MM.1S (cell line): ENCODE results near the gene BRD4.

ENCODE experiments used
- EZH2 ChIP-seq: fragments of 300-600 bp; sonication (generic); optimal IDR thresholded peaks from 2 replicates; pipeline ENCODE3; 2017; ENCODE audit warnings: low read depth, mild to moderate bottlenecking, antibody characterized with exemption, low read length, mixed read lengths
- EZH2phosphoT487 ChIP-seq: fragments of 300-600 bp; sonication (generic); IDR thresholded peaks from 2 replicates; pipeline ENCODE4 v1.6.1; 2018; ENCODE audit warnings: antibody characterized with exemption, low read length
- TF ChIP-seq, protein P1 (sequence below): fragments of 300-600 bp; sonication (generic); IDR thresholded peaks from 2 replicates; pipeline ENCODE4 v1.5.1; 2016; ENCODE audit warnings: antibody characterized with exemption, low read length, mixed read lengths

DNA sequence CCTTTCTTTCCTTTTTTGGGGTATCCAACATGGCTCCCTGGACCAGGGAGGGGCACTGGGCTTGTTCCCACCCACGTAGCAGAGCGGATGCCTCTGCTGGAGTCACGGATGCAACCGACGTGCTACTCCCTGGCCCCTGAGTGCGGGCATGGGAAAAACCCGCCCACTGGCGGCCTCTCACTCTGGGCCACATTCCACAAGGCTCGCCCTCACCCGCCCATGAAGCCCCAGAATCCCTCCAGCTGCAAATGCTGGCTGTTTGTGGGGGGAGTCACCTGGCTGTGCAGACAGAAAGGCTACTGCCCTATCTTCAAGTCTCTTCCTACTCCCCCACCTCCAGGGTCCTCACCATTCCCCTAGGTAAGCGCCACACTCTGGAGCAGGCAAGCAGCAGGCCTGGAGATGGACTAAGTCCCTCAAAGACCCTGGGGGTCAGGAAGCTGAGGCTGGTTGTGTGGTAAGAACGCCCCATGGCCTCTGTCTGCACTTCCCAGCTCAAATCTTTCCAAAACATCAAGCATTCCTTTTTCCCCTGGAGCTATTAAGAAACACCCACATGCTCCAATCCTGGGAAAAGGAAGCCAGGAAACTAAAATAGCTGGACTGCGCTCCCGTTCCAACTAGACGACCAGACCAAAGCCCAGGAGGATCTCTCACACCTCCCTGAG lies 82.2 kb downstream of the BRD4 start:
- TF ChIP-seq, protein P1, sequence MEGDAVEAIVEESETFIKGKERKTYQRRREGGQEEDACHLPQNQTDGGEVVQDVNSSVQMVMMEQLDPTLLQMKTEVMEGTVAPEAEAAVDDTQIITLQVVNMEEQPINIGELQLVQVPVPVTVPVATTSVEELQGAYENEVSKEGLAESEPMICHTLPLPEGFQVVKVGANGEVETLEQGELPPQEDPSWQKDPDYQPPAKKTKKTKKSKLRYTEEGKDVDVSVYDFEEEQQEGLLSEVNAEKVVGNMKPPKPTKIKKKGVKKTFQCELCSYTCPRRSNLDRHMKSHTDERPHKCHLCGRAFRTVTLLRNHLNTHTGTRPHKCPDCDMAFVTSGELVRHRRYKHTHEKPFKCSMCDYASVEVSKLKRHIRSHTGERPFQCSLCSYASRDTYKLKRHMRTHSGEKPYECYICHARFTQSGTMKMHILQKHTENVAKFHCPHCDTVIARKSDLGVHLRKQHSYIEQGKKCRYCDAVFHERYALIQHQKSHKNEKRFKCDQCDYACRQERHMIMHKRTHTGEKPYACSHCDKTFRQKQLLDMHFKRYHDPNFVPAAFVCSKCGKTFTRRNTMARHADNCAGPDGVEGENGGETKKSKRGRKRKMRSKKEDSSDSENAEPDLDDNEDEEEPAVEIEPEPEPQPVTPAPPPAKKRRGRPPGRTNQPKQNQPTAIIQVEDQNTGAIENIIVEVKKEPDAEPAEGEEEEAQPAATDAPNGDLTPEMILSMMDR, result no peak
- TF ChIP-seq EZH2phosphoT487 (no peak), EZH2 (no peak)
